Osteoblast (primary cell): ENCODE results near the gene EME2. TPM values are rescaled to one million over a fixed set of nuclear protein-coding genes. Genes with fewer than 3 reads are reported as not detected.

Source experiments
- DNase-seq: peaks from one replicate; pipeline ENCODE4 v3.0.0; 2011; ENCODE audit warnings: low spot score, mixed read lengths; ENCODE audit not compliant: insufficient read length; ENCODE audit errors: missing footprints
- H2AFZ ChIP-seq: 2 replicates; pipeline ENCODE4 v1.6.0; 2011; ENCODE audit warnings: mild to moderate bottlenecking, low read length
- H3K27ac ChIP-seq: 2 replicates; pipeline ENCODE4 v1.5.1; 2011; ENCODE audit warnings: mild to moderate bottlenecking, low read depth, low read length, moderate library complexity
- H3K27me3 ChIP-seq: 2 replicates; pipeline ENCODE4 v1.6.0; 2012; ENCODE audit warnings: mild to moderate bottlenecking, control low read depth, inconsistent platforms, low read length, moderate library complexity; ENCODE audit not compliant: insufficient read depth
- H3K36me3 ChIP-seq: 2 replicates; pipeline ENCODE4 v1.5.1; 2011; ENCODE audit warnings: mild to moderate bottlenecking, low read length, control low read depth, moderate library complexity; ENCODE audit not compliant: insufficient read depth
- H3K4me1 ChIP-seq: 2 replicates; pipeline ENCODE4 v1.5.1; 2011; ENCODE audit warnings: mild to moderate bottlenecking, low read length, control low read depth, moderate library complexity; ENCODE audit not compliant: insufficient read depth
- H3K4me2 ChIP-seq: 2 replicates; pipeline ENCODE4 v1.6.0; 2011; ENCODE audit warnings: mild to moderate bottlenecking, low read length; ENCODE audit not compliant: insufficient read depth
- H3K4me3 ChIP-seq: fragments of 200-600 bp; sonication (generic); 3 replicates; pipeline ENCODE4 v1.5.1; 2012; ENCODE audit warnings: mild to moderate bottlenecking, low read length, inconsistent platforms; ENCODE audit not compliant: insufficient read depth
- H3K79me2 ChIP-seq: 2 replicates; pipeline ENCODE4 v1.6.0; 2012; ENCODE audit warnings: mild to moderate bottlenecking, low read length, control low read depth, inconsistent platforms; ENCODE audit not compliant: insufficient read depth
- H3K9me3 ChIP-seq: 2 replicates; pipeline ENCODE4 v1.5.1; 2011; ENCODE audit warnings: low read depth, low read length, control low read depth
- H4K20me1 ChIP-seq: 2 replicates; pipeline ENCODE4 v1.6.0; 2012; ENCODE audit warnings: mild to moderate bottlenecking, low read length, control low read depth; ENCODE audit not compliant: insufficient read depth
- total RNA-seq: library from RNA; depleted of rRNA; stranded (reverse); fragments of >200 nt; gene quantifications from 2 replicates; pipeline ENCODE4 v1.2.3, GENCODE V29; 2012
- TF ChIP-seq, protein P1 (sequence below): IDR thresholded peaks from 2 replicates; pipeline ENCODE4 v1.5.1; 2011; ENCODE audit warnings: mild to moderate bottlenecking, low read depth, low read length, moderate library complexity; ENCODE audit errors: extremely low read depth

Gene EME2
- total RNA-seq, 1 donor = 16.3 TPM

DNA sequence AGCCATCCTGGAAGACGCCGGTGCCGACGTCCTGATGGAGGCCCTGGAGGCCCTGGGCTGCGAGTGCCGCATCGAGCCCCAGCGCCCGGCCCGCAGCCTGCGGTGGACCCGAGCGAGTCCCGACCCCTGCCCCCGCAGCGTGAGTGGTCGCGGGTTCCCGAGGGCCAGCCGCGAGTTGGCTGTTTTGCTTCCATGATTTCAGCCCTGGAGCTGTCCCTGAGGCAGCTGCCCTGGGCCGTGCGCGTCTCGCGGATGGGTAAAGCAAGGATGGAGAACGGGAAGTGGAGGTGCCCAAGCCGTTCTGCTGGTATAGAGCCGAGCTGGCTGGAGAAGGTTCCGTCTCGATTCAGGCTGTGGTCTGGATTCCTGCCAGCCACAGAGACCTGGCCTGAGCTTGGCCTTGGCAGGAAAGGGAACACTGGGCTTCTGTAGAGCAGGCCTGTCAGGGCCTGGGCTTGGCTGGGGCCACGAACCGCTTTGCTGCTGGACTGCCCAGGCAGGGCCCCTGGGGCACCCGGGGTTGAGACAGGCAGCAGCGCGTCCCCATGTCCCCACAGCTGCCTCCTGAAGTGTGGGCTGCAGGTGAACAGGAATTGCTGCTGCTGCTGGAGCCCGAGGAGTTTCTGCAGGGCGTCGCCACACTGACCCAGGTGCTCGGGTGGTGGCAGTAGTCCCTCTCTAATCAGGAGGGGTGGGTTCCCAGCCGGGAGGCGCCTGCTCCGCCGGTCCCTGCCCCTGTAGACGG, 1.3 kb downstream of the EME2 start:
- Histone ChIP-seq H3K27me3 (no peaks in the 10 kb centered on the region), H3K79me2 (peaks cover 43% of the 10 kb centered on the region), H2AFZ (peak overlapping the region; percentile 47), H3K4me1 (peaks cover 27% of the 10 kb centered on the region), H3K9me3 (no peaks in the 10 kb centered on the region), H4K20me1 (peaks cover 36% of the 10 kb centered on the region), H3K36me3 (peaks cover 25% of the 10 kb centered on the region), H3K4me2 (peak overlapping the region; percentile 97), H3K4me3 (peak overlapping the region; percentile 88), H3K27ac (peak overlapping the region; percentile 65)
- peak; percentile 97 for DNase-seq
- TF ChIP-seq, protein P1, sequence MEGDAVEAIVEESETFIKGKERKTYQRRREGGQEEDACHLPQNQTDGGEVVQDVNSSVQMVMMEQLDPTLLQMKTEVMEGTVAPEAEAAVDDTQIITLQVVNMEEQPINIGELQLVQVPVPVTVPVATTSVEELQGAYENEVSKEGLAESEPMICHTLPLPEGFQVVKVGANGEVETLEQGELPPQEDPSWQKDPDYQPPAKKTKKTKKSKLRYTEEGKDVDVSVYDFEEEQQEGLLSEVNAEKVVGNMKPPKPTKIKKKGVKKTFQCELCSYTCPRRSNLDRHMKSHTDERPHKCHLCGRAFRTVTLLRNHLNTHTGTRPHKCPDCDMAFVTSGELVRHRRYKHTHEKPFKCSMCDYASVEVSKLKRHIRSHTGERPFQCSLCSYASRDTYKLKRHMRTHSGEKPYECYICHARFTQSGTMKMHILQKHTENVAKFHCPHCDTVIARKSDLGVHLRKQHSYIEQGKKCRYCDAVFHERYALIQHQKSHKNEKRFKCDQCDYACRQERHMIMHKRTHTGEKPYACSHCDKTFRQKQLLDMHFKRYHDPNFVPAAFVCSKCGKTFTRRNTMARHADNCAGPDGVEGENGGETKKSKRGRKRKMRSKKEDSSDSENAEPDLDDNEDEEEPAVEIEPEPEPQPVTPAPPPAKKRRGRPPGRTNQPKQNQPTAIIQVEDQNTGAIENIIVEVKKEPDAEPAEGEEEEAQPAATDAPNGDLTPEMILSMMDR = no peak

DNA sequence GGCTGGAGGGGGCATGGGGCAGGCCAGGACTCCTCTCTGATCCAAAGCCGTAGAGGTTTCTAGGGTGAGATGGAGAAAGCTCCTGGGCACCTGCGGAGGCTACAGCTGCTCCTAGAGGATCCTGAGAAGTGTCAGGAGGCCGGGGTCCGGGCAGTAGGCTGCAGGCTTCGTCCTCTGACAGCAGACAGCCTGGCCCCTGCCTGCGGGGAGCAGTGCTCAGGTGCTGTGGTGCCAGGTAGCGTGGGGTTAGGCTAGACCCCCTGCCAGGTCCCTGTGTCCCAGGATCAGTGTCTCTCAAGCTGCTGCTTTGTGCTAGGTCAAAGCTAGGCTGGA, 1.8 kb downstream of the EME2 start:
- peak overlapping the region; percentile 88 for H3K4me3 ChIP-seq
- peak overlapping the region; percentile 97 for H3K4me2 ChIP-seq
- no peak for DNase-seq
- H3K4me1 ChIP-seq = peaks cover 27% of the 10 kb centered on the region
- no peaks in the 10 kb centered on the region for H3K9me3 ChIP-seq
- H2AFZ ChIP-seq = no peak overlapping the region
- no peak overlapping the region for H3K27ac ChIP-seq
- no peaks in the 10 kb centered on the region for H3K27me3 ChIP-seq
- H3K79me2 ChIP-seq = peaks cover 43% of the 10 kb centered on the region
- H3K36me3 ChIP-seq = peaks cover 23% of the 10 kb centered on the region
- TF ChIP-seq, protein P1 = no peak
- H4K20me1 ChIP-seq = peaks cover 40% of the 10 kb centered on the region

DNA sequence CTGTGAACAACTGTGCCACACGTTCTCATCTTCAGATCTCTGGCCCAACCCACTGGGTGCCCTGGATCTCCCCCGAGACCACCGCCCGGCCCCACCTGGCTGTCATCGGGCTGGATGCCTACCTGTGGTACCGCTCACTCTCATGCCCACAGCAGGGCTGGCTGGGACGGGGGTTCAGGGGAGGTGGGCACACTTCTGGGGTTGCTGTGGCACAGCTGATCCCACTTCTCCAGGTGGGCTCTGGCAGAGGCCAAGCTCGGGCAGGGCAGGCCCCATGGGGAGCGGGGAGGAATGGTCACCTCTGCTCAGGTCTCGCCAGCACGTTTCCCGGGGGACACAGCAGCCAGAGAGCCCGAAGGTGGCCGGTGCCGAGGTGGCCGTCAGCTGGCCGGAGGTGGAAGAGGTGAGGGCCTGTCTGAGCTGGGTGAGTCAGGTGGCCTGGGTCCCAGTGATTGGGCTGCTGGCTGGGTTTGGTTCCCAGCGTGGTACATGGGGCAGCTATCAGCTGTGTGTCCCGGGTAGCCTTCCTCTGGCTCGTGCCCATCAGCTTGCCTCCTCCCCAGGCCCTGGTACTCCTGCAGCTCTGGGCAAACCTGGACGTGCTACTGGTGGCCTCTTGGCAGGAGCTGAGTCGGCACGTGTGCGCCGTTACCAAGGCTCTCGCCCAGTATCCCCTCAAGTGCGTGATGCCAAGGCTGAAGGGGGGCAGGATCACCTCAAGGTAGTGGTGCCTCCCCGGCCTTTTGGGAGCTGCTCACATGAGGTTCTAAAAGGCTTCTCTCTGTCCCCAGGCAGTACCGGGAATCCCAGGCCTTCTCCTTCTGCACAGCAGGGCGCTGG, 2.6 kb downstream of the EME2 start:
- Histone ChIP-seq H3K79me2 (peaks cover 43% of the 10 kb centered on the region), H3K27me3 (no peaks in the 10 kb centered on the region)

More for the DNA sequence above, 2.6 kb downstream of the EME2 start:
- Histone ChIP-seq H3K9me3 (no peaks in the 10 kb centered on the region), H3K36me3 (peaks cover 23% of the 10 kb centered on the region), H4K20me1 (peaks cover 37% of the 10 kb centered on the region), H2AFZ (no peak overlapping the region), H3K4me2 (peak overlapping the region; percentile 97), H3K4me1 (peaks cover 24% of the 10 kb centered on the region), H3K27ac (no peak overlapping the region), H3K4me3 (no peak overlapping the region)
- TF ChIP-seq, protein P1 = no peak
- peak; percentile 84 for DNase-seq
